Parathyroid adenoma (tissue), 2 donors: ENCODE data around the gene NUDT16.

ENCODE experiments used
- H2AFZ ChIP-seq: fragments of 300-600 bp; sonication (generic); one replicate; pipeline ENCODE4 v1.7.0; 2017; ENCODE audit warnings: antibody characterized with exemption, mild to moderate bottlenecking
- H3K27ac ChIP-seq: fragments of 300-600 bp; sonication (generic); one replicate; pipeline ENCODE4 v1.7.0; 2017
- H3K27me3 ChIP-seq: fragments of 300-600 bp; sonication (generic); one replicate; pipeline ENCODE4 v1.7.0; 2017; ENCODE audit warnings: low read length; ENCODE audit not compliant: control insufficient read depth, insufficient read depth
- H3K36me3 ChIP-seq: fragments of 300-600 bp; sonication (generic); one replicate; pipeline ENCODE4 v1.7.0; 2017; ENCODE audit warnings: low read length; ENCODE audit not compliant: control insufficient read depth, insufficient read depth
- H3K4me1 ChIP-seq: fragments of 300-600 bp; sonication (generic); one replicate; pipeline ENCODE4 v1.7.0; 2017; ENCODE audit warnings: control low read depth
- H3K4me2 ChIP-seq: fragments of 300-600 bp; sonication (generic); one replicate; pipeline ENCODE4 v1.7.0; 2017; ENCODE audit warnings: low read length
- H3K4me3 ChIP-seq: fragments of 300-600 bp; sonication (generic); one replicate; pipeline ENCODE4 v1.7.0; 2017; ENCODE audit warnings: low read depth, low read length
- H3K79me2 ChIP-seq: fragments of 300-600 bp; sonication (generic); one replicate; pipeline ENCODE4 v1.7.0; 2017; ENCODE audit warnings: control low read depth
- H3K9ac ChIP-seq: fragments of 300-600 bp; sonication (generic); one replicate; pipeline ENCODE4 v1.7.0; 2017; ENCODE audit warnings: mild to moderate bottlenecking
- H3K9me3 ChIP-seq: fragments of 300-600 bp; sonication (generic); one replicate; pipeline ENCODE4 v1.7.0; 2017; ENCODE audit warnings: low read length; ENCODE audit not compliant: control insufficient read depth
- TF ChIP-seq, protein P1 (sequence below): fragments of 300-600 bp; sonication (generic); IDR thresholded peaks from one replicate; pipeline ENCODE4 v1.7.0; 2017; ENCODE audit warnings: antibody characterized with exemption, mild to moderate bottlenecking
- donor health status: primary hyperparathyroidism.

NUDT16 gene

GRCh38 chr3:131349454-131349853 is 32.1 kb upstream of the NUDT16 start:
- Histone ChIP-seq H3K9ac (no peak overlapping the region), H3K4me3 (no peak overlapping the region), H2AFZ (no peak overlapping the region)

DNA sequence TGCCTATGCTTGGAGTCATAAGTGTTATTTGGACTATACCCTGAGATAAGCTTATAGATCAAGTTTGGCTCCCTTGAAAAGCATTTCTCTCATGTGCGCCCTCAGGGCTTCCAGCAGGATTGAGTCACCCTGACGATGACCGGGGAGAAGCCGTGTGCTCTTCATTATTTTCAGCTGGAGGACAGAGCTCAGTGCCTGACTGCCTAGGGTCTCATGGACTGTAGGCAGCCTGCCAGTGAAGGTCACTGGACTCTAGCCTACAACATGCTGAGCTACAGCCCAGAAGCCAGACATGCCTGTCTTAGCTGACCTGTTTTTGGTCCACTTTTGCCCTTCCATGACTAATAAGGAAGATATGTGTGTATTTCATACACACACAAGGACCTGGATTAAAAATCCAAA is 31.6 kb upstream of the NUDT16 start:
- Histone ChIP-seq H3K9me3 (no peaks in the 10 kb centered on the region), H3K4me1 (peaks cover 20% of the 10 kb centered on the region), H3K27ac (no peak overlapping the region), H3K9ac (no peak overlapping the region), H3K79me2 (peaks cover 42% of the 10 kb centered on the region), H3K36me3 (no peaks in the 10 kb centered on the region), H3K4me2 (no peak overlapping the region), H3K27me3 (no peaks in the 10 kb centered on the region), H2AFZ (no peak overlapping the region), H3K4me3 (no peak overlapping the region)
- TF ChIP-seq, protein P1, sequence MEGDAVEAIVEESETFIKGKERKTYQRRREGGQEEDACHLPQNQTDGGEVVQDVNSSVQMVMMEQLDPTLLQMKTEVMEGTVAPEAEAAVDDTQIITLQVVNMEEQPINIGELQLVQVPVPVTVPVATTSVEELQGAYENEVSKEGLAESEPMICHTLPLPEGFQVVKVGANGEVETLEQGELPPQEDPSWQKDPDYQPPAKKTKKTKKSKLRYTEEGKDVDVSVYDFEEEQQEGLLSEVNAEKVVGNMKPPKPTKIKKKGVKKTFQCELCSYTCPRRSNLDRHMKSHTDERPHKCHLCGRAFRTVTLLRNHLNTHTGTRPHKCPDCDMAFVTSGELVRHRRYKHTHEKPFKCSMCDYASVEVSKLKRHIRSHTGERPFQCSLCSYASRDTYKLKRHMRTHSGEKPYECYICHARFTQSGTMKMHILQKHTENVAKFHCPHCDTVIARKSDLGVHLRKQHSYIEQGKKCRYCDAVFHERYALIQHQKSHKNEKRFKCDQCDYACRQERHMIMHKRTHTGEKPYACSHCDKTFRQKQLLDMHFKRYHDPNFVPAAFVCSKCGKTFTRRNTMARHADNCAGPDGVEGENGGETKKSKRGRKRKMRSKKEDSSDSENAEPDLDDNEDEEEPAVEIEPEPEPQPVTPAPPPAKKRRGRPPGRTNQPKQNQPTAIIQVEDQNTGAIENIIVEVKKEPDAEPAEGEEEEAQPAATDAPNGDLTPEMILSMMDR = no peak

More at GRCh38 chr3:131349454-131349853, 32.1 kb upstream of the NUDT16 start:
- H3K36me3 ChIP-seq = no peaks in the 10 kb centered on the region
- peaks cover 20% of the 10 kb centered on the region for H3K4me1 ChIP-seq
- TF ChIP-seq, protein P1 = no peak
- peaks cover 46% of the 10 kb centered on the region for H3K79me2 ChIP-seq
- H3K9me3 ChIP-seq = no peaks in the 10 kb centered on the region
- no peak overlapping the region for H3K4me2 ChIP-seq
- no peak overlapping the region for H3K27ac ChIP-seq
- H3K27me3 ChIP-seq = no peaks in the 10 kb centered on the region

DNA sequence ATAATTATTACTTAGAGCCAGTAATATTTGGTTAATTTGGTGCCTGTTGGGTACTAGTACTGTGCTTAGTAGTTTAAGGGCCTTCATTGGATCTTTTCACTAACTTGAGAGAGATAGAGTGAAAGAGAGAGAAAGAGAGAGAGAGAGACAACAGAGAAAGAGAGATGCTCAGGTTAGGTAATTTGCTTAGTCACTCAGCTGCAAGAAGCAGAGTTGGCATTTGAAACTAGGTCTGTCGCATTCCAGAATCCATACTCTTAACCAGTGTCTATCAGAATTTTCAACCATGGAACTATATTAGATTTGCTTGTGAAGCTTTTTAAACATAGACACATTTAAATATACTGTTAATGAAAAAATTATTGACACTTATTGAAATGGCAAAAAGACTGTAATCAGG is 31.1 kb upstream of the NUDT16 start:
- Histone ChIP-seq H3K4me3 (no peak overlapping the region), H3K9me3 (no peaks in the 10 kb centered on the region), H3K27me3 (no peaks in the 10 kb centered on the region), H3K27ac (no peak overlapping the region), H3K4me2 (no peak overlapping the region), H3K9ac (no peak overlapping the region), H3K4me1 (peaks cover 20% of the 10 kb centered on the region), H3K79me2 (peaks cover 43% of the 10 kb centered on the region), H3K36me3 (no peaks in the 10 kb centered on the region), H2AFZ (no peak overlapping the region)
- TF ChIP-seq, protein P1 = no peak

DNA sequence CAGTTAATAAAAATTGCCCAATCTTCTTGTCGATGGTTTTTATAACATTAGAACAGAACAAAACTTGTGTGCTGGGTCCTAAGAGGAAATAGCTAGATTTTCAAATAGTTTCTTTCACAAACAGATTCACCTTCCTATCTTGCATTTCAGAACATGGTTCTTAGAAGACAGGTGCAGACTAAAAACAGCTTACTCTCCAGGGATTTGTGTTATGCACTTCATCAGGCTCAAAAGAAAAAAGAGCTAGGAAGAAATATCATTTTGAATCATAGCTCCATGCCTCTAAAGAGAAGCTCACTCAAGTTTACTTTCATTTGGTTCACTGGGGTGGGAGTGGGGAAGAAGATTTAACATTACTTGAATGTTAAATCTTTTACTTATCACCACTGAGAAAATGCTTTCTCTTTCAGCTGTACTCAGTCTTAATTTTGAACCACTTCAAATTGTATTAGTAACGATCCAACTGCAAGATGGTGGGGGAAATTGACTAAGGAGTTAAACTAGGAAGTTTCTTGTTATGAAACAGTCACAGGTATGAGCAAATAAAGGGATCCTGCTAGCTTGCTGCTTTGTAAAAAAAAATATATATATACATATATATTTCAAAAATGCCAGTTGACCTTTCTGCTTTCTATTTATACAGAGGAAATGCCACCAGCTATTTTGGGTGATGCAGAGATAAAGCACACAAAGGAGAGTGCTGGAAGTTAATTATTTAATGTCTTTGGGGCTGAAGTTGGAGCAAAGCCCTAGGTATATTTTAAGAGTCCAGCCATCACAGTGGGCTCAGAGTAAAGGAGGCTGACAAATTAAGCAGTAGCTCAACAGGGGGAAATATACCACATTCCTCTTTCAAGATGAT is 28.3 kb upstream of the NUDT16 start:
- Histone ChIP-seq H3K9me3 (no peaks in the 10 kb centered on the region), H2AFZ (no peak overlapping the region), H3K4me2 (no peak overlapping the region), H3K79me2 (peaks cover 46% of the 10 kb centered on the region), H3K36me3 (no peaks in the 10 kb centered on the region), H3K4me3 (no peak overlapping the region), H3K27ac (no peak overlapping the region), H3K27me3 (no peaks in the 10 kb centered on the region), H3K4me1 (peaks cover 20% of the 10 kb centered on the region), H3K9ac (no peak overlapping the region)
- TF ChIP-seq, protein P1 = no peak

DNA sequence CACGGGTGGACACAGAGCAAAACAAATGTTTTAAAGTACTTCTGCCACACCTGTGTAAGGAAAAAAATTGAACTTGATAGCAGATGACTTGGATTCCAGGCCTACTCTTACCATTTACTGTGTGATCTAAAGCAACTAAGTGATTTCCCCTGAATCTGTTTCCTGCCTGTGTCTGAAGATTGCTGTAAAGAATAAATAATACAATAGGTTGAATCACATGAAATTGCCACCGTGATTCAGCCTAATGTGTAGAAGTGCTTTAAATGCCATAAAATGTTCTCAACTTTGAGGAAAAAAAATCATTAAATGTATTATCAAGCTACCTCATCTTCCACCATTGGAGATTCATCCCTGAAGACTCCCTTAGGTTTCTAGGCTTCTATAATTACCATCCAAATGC is 27.6 kb upstream of the NUDT16 start:
- Histone ChIP-seq H2AFZ (no peak overlapping the region), H3K36me3 (no peaks in the 10 kb centered on the region), H3K4me2 (no peak overlapping the region), H3K79me2 (peaks cover 51% of the 10 kb centered on the region), H3K27ac (no peak overlapping the region), H3K4me3 (no peak overlapping the region), H3K4me1 (peaks cover 20% of the 10 kb centered on the region), H3K9me3 (no peaks in the 10 kb centered on the region), H3K9ac (no peak overlapping the region), H3K27me3 (no peaks in the 10 kb centered on the region)
- TF ChIP-seq, protein P1 = no peak
